Vagina (tissue), 2 donors: ENCODE measurements around the gene MYLK4. TPM values are rescaled to one million over a fixed set of nuclear protein-coding genes. Genes with fewer than 3 reads are reported as not detected.

Experiments
- DNase-seq, 2 donors: peaks; one replicate each; pipeline ENCODE4 v3.0.0-alpha.2; 2017; ENCODE audit errors: extremely low spot score in 2 of 2
- H3K27ac ChIP-seq: fragments of 200-600 bp; sonication (generic); one replicate; pipeline ENCODE4 v1.5.1; 2019
- H3K27me3 ChIP-seq: fragments of 200-600 bp; sonication (generic); one replicate; pipeline ENCODE4 v1.5.1; 2019
- H3K36me3 ChIP-seq, 2 donors: fragments of 200-600 bp; sonication (generic); one replicate each; pipeline ENCODE4 v1.5.1; 2017 to 2019
- H3K4me1 ChIP-seq: fragments of 200-600 bp; sonication (generic); one replicate; pipeline ENCODE4 v1.5.1; 2019
- H3K4me3 ChIP-seq, 2 donors: fragments of 200-600 bp; sonication (generic); 1 replicate in 1 of 2; 2 replicates in 1 of 2; pipeline ENCODE4 v1.5.1; 2016 to 2019
- H3K9me3 ChIP-seq: fragments of 200-600 bp; sonication (generic); one replicate; pipeline ENCODE4 v1.5.1; 2019
- CTCF ChIP-seq, 3 experiments: fragments of 450-650 bp in 2 of 3; fragments of 200-600 bp in 1 of 3; sonication (generic) in 1 of 3; IDR thresholded peaks; one replicate each; pipeline ENCODE4 v1.5.1; 2017 to 2019; ENCODE audit warnings: antibody characterized with exemption in 3 of 3, mild to moderate bottlenecking in 2 of 3, moderate library complexity in 2 of 3
- POLR2A ChIP-seq, 2 donors: fragments of 450-650 bp; IDR thresholded peaks; one replicate each; pipeline ENCODE4 v1.6.1; 2017; ENCODE audit warnings: antibody characterized with exemption in 2 of 2, mild to moderate bottlenecking in 2 of 2, moderate library complexity in 2 of 2
- POLR2AphosphoS5 ChIP-seq, 2 donors: sonication (generic); formaldehyde crosslinking; IDR thresholded peaks; one replicate each; pipeline ENCODE4 v1.9.0; 2017; ENCODE audit warnings: antibody characterized with exemption in 2 of 2, mild to moderate bottlenecking in 2 of 2, low read depth in 1 of 2; ENCODE audit not compliant: insufficient read depth in 1 of 2
- intact Hi-C: fragments of 100-400 bp; cut with DNase I; formaldehyde crosslinking; loops from one replicate; pipeline ENCODE4 v1.15.1; 2023
- total RNA-seq: library from RNA; depleted of rRNA; stranded (reverse); fragments of >200 nt; gene quantifications from one replicate; pipeline ENCODE4 v1.2.3, GENCODE V29; 2016

Gene MYLK4
- total RNA-seq, 1 donor from 2014 or later: 0.74 TPM

- H3K27me3 ChIP-seq: no peaks in the 10 kb centered on the region
- TF ChIP-seq CTCF (IDR thresholded peaks at IDR 0.05) (no peak), POLR2AphosphoS5 (IDR thresholded peaks at IDR 0.05; ENCODE audit: insufficient read depth in 1 of 2, low read depth in 1 of 2) (no peak), POLR2A (IDR thresholded peaks at IDR 0.05) (no peak)
- H3K4me3 ChIP-seq: no peak overlapping the region
- intact Hi-C loops: no loop called here
- H3K36me3 ChIP-seq: no peaks in the 10 kb centered on the region
- no peak for DNase-seq
- H3K4me1 ChIP-seq: no peaks in the 10 kb centered on the region
- no peak overlapping the region for H3K27ac ChIP-seq
- H3K9me3 ChIP-seq: no peaks in the 10 kb centered on the region
Measured at GRCh38 chr6:2756687-2757224, 6.0 kb upstream of the MYLK4 start.

GRCh38 chr6:2756241-2756640 lies 5.5 kb upstream of the MYLK4 start:
- H3K9me3 ChIP-seq: no peaks in the 10 kb centered on the region
- H3K27me3 ChIP-seq: no peaks in the 10 kb centered on the region
- H3K4me3 ChIP-seq: no peak overlapping the region
- TF ChIP-seq POLR2A (IDR thresholded peaks at IDR 0.05) (no peak), POLR2AphosphoS5 (IDR thresholded peaks at IDR 0.05; ENCODE audit: insufficient read depth in 1 of 2, low read depth in 1 of 2) (no peak), CTCF (IDR thresholded peaks at IDR 0.05) (no peak)
- no peaks in the 10 kb centered on the region for H3K4me1 ChIP-seq
- H3K27ac ChIP-seq: no peak overlapping the region
- DNase-seq: no peak
- no peaks in the 10 kb centered on the region for H3K36me3 ChIP-seq
- intact Hi-C loops: no loop called here

GRCh38 chr6:2755456-2755855 lies 4.7 kb upstream of the MYLK4 start:
- no peak for DNase-seq
- Histone ChIP-seq H3K27me3 (no peaks in the 10 kb centered on the region), H3K36me3 (no peaks in the 10 kb centered on the region), H3K4me3 (no peak overlapping the region), H3K9me3 (no peaks in the 10 kb centered on the region), H3K4me1 (no peaks in the 10 kb centered on the region), H3K27ac (no peak overlapping the region)
- TF ChIP-seq POLR2A (IDR thresholded peaks at IDR 0.05) (no peak), CTCF (IDR thresholded peaks at IDR 0.05) (no peak), POLR2AphosphoS5 (IDR thresholded peaks at IDR 0.05; ENCODE audit: insufficient read depth in 1 of 2, low read depth in 1 of 2) (no peak)
- intact Hi-C loops: no loop called here

GRCh38 chr6:2754911-2755310 lies 4.2 kb upstream of the MYLK4 start:
- no peaks in the 10 kb centered on the region for H3K36me3 ChIP-seq
- peaks cover 5% of the 10 kb centered on the region for H3K4me1 ChIP-seq
- H3K27me3 ChIP-seq: no peaks in the 10 kb centered on the region
- H3K4me3 ChIP-seq: no peak overlapping the region
- H3K9me3 ChIP-seq: no peaks in the 10 kb centered on the region
- intact Hi-C loops: no loop called here
- no peak for DNase-seq
- no peak overlapping the region for H3K27ac ChIP-seq
- TF ChIP-seq CTCF (IDR thresholded peaks at IDR 0.05) (no peak), POLR2A (IDR thresholded peaks at IDR 0.05) (no peak), POLR2AphosphoS5 (IDR thresholded peaks at IDR 0.05; ENCODE audit: insufficient read depth in 1 of 2, low read depth in 1 of 2) (no peak)

GRCh38 chr6:2754393-2754792 lies 3.7 kb upstream of the MYLK4 start:
- no peak for DNase-seq
- Histone ChIP-seq H3K27ac (no peak overlapping the region), H3K4me1 (peaks cover 10% of the 10 kb centered on the region), H3K4me3 (no peak overlapping the region), H3K36me3 (no peaks in the 10 kb centered on the region), H3K9me3 (no peaks in the 10 kb centered on the region), H3K27me3 (no peaks in the 10 kb centered on the region)
- TF ChIP-seq POLR2AphosphoS5 (IDR thresholded peaks at IDR 0.05; ENCODE audit: insufficient read depth in 1 of 2, low read depth in 1 of 2): no peak
- TF ChIP-seq POLR2A (IDR thresholded peaks at IDR 0.05): no peak
- no peak for TF ChIP-seq CTCF (IDR thresholded peaks at IDR 0.05)
- intact Hi-C loops: no loop called here
